HepG2 (cell line): Measurements from ENCODE around the gene CHD9.

Experiments used
- DDIT3 ChIP-seq: sonication (generic); formaldehyde crosslinking; IDR thresholded peaks from 2 replicates; pipeline ENCODE4 v1.4.0; 2020; ENCODE audit warnings: mild to moderate bottlenecking, missing genetic modification reagents
- MYC ChIP-seq: sonication (generic); formaldehyde crosslinking; IDR thresholded peaks from 2 replicates; pipeline ENCODE4 v1.9.0; 2021; ENCODE audit warnings: missing genetic modification reagents, borderline replicate concordance
- PAX8 ChIP-seq: sonication (generic); formaldehyde crosslinking; IDR thresholded peaks from 2 replicates; pipeline ENCODE4 v1.8.0; 2022; ENCODE audit warnings: mild to moderate bottlenecking, missing genetic modification reagents, borderline replicate concordance
- RCOR2 ChIP-seq: IDR thresholded peaks from 2 replicates; pipeline ENCODE4 v1.6.1; 2016; ENCODE audit warnings: missing biosample characterization, missing genetic modification reagents
- SUZ12 ChIP-seq: fragments of 150-350 bp; IDR thresholded peaks from 2 replicates; pipeline ENCODE4 v1.6.1; 2014; ENCODE audit warnings: low read depth, low read length
- THAP11 ChIP-seq: IDR thresholded peaks from 2 replicates; pipeline ENCODE4 v1.6.1; 2016; ENCODE audit warnings: missing biosample characterization, missing genetic modification reagents
- THAP7 ChIP-seq: sonication (generic); formaldehyde crosslinking; IDR thresholded peaks from 2 replicates; pipeline ENCODE4 v1.8.1; 2023; ENCODE audit warnings: mild to moderate bottlenecking, missing genetic modification reagents
- ZBTB1 ChIP-seq: sonication (generic); formaldehyde crosslinking; IDR thresholded peaks from 2 replicates; pipeline ENCODE4 v1.4.0; 2020; ENCODE audit warnings: missing genetic modification reagents, borderline replicate concordance
- ZNF362 ChIP-seq: sonication (generic); formaldehyde crosslinking; IDR thresholded peaks from 2 replicates; pipeline ENCODE4 v1.4.0; 2020; ENCODE audit warnings: missing genetic modification reagents, mild to moderate bottlenecking, borderline replicate concordance
- ZNF512B ChIP-seq: sonication (generic); formaldehyde crosslinking; IDR thresholded peaks from 2 replicates; pipeline ENCODE4 v1.5.1; 2020; ENCODE audit warnings: missing genetic modification reagents, mild to moderate bottlenecking, borderline replicate concordance

- TF ChIP-seq ZNF362 (CRISPR knock-in tag) (no peak), ZNF512B (CRISPR knock-in tag) (no peak), ZBTB1 (no peak), THAP11 (no peak), DDIT3 (CRISPR knock-in tag) (no peak), THAP7 (no peak), PAX8 (CRISPR knock-in tag) (no peak), MYC (CRISPR knock-in tag) (no peak), RCOR2 (no peak), SUZ12 (no peak)
Observed at GRCh38 chr16:53150769-53151168, 96.0 kb downstream of the CHD9 start.
